Activated CD4-positive, alpha-beta T cell treated with anti-CD3 and anti-CD28 coated beads for 1 hour (primary cell): ENCODE data around the gene PDAP1.
"Not testable (repeated sequence)": the region's sequence is repeated elsewhere in the genome, so short reads cannot be mapped to it uniquely, and the experiment has no call there.

ENCODE experiments used
- DNase-seq: peaks from one replicate; pipeline ENCODE4 v3.0.0-alpha.2; 2020

The PDAP1 gene

DNA sequence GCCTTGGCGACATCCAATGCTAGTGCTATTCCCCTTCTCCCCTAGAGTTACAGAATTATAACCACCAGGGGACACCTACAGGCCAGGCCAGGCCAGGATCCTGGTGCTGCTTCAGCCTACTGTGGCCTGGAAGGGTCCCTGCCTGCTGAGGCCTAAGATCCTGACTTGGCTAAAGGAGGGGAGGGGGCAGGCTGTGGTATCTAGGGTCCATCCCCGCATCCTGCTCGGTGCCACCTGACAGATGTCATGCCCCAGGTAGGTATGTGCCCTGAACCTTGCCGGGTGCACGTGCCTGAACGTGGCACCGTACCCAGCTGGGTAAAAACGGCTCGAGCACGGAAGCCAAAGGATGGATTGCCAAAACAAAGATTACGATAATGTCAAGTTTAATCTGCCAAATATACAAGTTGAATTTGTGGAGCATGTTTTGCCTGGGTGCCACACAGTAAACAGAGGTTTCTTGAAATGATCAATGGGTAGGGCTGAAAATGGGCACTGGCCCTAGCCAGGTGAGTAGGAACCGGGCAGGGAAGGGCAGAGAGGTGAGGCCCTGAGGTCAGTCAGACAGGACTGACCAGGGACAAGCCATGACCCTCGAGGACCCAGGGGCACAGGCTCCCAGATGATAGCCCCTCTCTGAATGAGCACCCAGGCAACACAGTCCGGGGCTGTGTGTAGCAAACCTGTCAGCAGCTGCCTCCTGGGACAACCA lies 12.6 kb downstream of the PDAP1 start:
- no peak for DNase-seq

DNA sequence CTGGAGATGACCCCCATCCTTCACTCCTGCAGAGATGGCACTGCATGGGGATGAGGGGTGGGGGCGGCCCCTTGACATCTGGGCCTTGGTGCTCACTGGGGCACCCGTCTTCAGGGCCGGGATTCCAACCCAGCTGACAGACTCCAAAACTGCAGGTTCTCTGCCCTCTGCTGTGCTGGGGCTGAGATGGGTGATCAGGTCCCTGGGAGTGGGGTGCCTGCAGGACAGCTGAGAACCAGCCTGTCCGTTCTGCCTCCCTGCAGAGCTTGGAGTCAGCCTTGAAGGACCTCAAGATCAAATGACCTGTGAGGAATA lies 14.3 kb downstream of the PDAP1 start:
- no peak for DNase-seq

DNA sequence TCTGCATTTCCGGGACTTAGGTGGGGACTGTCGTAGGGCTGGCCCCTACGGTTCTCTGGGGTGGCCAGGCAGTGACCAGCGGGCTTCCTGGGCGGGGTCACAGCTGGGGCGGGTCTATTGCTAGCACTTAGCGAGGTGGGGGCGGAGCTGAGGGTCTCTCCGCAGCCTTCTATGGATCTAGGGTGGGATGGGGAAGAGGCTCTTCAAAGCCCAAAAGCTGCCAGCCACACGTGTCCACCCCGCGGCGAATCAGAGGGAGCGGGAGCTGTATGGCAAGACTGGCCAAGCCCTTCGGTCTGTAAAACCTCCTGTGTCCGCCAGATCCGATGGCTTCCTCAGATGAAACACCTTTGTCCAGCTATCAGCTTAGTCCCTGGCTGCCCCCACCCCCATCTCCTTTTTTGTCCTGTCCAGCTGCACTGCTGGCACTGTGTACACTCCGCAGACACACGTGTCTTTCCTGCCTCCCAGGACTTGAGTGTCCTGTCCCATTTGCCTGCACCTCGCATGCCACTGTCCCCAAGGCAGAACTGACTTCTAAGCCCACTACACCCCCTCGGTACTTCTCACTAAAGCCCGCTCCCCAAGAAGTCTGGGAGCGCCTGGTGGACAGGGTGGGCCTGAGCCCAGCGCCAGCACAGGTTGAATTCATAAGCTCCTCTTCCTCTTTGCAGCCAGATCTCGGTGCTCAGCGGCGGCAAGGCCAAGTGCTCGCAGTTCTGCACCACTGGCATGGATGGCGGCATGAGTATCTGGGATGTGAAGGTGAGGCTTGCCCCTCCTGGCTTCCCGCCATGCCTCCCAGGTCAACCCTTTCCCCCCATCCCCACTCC lies 14.8 kb downstream of the PDAP1 start:
- DNase-seq: no peak

DNA sequence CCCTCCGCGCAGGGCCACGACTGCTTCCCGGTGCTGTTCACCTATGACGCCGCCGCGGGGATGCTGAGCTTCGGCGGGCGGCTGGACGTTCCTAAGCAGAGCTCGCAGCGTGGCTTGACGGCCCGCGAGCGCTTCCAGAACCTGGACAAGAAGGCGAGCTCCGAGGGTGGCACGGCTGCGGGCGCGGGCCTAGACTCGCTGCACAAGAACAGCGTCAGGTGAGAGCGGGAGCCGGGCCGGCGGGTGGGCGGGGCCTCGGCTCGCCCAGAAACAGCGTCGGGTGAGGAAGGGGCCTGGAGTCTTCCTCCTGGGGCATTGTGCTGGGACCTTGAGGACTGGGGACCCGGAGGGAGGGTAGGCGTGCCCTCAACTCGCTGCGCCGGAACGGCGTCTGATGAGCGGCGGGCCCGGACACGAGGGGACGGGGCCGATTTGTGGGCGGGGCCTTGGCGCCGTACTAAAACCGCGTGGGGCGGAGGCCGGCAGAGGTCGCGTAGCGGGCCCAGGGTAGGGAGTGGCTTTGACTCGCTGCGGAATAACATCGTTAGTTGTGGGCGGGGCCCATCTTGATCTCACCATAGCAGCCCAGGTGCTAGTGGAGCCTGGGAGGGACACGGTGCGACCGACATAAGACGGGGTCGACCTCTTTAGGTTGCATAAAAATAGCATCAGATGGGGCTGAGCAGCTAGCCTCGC lies 15.6 kb downstream of the PDAP1 start:
- peak; percentile 73 for DNase-seq

DNA sequence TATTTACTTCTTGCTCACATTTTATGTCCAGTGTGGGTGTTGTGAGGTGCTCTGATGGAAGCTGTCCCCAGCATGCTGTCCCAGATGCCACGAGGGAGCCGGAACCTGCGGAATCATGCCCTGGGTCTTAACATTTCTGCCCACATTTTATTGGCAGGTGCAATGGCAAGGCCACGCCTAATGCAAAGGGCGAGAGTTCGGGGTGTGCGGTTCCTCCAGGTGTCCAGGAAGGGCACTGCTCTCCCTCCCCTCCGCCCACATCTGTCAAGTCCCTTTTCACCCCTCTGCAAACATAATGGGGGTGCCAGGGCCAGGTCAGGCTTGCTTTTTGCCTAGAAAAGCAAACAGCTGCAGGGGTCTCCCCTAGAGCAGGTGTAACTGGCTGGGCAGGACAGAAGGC lies 16.4 kb downstream of the PDAP1 start:
- DNase-seq: no peak

DNA sequence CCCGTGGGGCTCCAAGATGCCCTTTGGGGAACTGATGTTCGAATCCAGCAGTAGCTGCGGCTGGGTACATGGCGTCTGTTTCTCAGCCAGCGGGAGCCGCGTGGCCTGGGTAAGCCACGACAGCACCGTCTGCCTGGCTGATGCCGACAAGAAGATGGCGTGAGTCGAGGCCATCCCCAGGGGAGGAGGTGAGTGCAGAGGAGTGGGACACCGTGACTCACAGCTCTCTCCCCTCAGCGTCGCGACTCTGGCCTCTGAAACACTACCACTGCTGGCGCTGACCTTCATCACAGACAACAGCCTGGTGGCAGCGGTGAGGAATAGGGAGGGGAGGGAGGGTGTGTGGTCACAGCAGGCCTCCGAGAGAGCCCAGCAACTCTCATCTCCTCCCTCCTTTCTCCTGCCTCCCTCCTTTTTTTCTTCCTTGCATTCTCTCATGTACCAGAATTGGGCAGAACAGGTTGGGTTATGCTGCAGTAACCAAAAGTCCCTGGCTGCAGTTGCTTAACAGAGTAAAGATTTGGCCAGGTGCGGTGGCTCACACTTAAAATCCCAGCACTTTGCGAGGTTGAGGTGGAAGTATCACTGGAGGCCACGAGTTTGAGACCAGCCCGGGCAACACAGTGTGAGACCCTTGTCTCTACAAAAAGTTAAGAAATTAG lies 17.3 kb downstream of the PDAP1 start:
- DNase-seq: no peak

DNA sequence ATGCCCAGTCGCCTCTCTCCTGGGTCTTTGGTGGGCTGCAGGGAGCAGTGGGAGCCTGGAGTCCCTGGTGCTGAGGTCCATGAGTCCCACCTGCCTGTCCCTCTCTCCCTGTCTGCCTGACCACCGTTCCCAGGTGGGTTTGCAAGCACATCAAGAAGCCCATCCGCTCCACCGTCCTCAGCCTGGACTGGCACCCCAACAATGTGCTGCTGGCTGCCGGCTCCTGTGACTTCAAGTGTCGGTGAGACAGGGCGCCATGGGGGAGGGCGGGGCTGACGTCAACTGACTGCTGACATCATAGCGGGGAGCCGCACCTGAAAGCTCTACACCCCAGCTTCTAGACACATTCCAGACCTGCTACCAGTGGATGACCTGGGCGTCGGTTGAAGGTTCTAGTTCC lies 18.6 kb downstream of the PDAP1 start:
- DNase-seq: no peak

DNA sequence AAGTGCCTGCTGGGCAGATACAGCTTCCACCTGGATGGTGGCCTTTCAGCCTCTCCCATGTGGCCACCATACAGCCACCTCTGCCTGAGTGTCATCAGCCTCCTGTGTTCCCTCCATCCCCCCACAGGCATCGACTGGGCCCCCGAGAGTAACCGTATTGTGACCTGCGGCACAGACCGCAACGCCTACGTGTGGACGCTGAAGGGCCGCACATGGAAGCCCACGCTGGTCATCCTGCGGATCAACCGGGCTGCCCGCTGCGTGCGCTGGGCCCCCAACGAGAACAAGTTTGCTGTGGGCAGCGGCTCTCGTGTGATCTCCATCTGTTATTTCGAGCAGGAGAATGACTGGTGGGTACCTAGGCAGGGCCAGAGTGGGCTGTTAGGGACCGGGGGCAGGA lies 20.5 kb downstream of the PDAP1 start:
- DNase-seq: no peak

DNA sequence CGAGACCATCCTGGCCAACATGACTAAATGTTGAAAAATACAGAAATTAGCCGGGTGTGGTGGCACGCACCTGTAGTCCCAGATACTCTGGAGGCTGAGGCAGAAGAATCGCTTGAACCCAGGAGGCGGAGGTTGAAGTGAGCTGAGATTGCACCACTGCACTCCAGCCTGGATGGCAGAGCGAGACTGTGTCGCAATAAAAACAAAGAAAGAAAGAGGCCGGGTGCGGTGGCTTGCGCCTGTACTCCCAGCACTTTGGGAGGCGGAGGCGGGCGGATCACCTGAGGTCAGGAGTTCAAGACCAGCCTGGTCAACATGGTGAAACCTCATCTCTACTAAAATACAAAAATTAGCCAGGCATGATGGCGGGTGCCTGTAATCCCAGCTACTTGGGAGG lies 21.2 kb downstream of the PDAP1 start:
- not testable (repeated sequence) for DNase-seq

DNA sequence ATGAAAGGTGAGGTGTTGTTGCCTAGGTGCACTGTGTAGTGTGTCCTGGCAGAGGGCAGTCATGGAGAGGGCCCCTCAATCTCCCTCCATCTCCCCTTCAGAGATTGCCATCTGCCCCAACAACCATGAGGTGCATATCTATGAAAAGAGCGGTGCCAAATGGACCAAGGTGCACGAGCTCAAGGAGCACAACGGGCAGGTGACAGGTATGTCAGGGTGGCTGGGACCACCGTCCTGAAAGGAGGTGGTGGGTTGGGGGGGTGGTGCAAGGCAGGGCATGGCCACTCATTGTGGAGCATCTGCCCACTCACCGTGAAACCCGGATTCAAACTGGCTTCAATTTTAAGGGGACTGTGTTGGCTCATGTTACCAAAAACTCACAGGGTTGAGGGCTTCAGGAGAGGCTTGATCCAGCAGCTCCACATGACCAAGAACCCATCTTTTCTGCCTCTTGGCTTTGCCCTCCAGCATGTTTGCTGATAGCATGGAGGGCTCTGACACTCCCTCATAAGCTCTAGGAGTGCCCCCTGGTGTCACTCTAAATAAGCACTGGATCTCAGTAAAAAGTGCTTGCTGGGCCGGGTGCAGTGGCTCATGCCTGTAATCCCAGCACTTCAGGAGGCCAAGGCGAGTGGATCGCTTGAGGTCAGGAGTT lies 21.7 kb downstream of the PDAP1 start:
- no peak for DNase-seq

DNA sequence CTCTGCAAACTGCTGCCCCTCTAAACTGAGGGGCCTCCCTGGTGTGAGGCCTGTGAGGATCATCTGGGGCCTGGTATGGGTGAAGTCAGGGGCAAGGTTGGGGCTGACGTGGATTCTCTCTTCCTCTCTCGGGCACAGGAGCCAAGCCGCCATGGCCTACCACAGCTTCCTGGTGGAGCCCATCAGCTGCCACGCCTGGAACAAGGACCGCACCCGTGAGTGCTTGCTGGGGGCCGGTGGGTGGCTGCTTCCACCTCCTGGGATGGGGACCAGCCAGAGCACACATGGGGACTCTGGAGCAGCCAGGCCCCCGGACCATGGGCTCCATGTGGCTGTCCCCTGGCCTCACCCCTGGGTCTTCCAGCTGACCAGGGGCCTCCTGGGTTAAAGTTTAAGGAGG lies 22.8 kb downstream of the PDAP1 start:
- DNase-seq: no peak

DNA sequence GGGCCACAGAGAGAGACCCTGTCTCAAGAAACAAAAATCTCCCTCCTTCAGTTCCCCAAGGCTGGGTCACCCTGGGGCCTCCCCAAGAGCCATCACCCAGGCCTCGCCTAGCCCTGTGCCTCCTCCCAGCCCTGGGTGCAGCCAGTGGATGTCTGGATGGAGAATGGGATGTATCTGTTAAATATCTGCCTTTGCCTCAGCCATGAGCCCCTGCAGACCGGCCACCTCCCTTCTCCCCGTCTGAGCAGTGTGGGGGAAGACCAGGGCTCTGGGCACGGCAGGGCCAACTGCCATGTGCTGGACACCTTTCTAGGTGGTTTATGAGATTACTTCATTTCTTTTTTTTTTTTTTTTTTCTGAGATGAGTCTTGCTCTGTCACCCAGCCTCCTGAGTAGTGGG lies 23.9 kb downstream of the PDAP1 start:
- no peak for DNase-seq

DNA sequence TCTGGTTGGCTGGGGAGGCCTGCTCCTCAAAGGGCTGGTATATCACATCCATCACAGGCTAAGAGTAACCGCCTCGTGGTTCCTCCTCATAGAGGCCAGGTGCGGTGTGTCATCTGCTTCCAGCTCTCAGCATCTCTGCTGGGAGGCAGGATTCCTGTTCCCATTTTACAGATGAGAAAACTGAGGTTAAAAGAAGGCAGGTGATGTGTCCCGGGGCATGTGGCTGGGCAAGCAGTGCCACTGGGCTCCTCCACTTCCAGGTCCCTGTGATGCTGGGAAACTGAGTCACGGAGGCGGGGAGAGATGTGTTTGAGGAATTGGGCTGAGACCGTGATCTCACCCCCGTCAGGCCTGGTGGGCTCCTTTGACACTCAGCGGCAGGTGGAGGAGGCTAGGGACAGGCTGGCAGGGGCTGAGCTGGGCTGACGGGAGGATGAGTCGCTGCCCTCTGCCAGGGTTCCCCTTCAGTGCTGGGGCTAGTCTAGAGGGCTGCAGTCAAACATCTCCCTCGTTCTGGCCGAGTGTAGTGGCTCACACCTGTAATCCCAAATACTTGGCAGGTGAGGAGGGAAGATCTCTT lies 24.5 kb downstream of the PDAP1 start:
- DNase-seq: no peak

DNA sequence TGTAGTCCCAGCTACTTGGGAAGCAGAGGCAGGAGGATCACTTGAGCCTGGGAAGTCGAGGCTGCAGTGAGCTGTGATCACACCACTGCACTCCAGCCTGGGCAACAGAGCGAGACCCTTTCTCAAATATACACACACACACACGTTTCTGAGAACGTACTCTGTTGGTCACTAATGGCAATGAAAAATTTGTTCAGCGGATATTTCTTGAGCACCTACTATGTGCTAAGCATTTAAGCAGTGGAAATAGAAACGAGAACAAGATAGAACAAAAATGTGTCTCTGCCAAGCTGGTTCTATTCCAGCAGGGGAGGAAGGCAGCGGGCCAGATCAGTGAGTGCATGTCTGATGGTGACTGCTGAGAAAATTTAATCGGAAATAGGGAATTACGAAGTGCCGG lies 25.2 kb downstream of the PDAP1 start:
- DNase-seq: no peak

DNA sequence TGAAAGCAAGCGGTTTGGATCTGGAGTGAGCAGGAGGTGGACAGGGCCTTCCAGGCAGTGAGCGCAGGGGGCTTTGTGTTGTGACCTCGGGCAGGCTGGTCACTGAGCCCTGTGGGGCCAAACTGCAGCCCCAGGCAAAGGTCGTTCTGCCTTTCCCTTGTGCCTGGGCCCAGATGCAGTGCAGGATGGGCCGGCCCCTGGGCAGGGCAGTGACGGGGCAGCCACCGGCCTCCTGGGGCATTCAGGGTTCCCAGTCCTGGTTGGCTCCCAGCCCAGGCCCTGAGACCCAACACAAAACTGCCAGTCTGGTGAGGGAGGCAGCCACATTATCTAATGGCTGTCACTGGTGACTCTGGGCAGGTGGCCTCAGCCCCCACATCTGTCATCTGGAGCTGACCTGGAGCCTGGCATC lies 26.7 kb downstream of the PDAP1 start:
- no peak for DNase-seq

DNA sequence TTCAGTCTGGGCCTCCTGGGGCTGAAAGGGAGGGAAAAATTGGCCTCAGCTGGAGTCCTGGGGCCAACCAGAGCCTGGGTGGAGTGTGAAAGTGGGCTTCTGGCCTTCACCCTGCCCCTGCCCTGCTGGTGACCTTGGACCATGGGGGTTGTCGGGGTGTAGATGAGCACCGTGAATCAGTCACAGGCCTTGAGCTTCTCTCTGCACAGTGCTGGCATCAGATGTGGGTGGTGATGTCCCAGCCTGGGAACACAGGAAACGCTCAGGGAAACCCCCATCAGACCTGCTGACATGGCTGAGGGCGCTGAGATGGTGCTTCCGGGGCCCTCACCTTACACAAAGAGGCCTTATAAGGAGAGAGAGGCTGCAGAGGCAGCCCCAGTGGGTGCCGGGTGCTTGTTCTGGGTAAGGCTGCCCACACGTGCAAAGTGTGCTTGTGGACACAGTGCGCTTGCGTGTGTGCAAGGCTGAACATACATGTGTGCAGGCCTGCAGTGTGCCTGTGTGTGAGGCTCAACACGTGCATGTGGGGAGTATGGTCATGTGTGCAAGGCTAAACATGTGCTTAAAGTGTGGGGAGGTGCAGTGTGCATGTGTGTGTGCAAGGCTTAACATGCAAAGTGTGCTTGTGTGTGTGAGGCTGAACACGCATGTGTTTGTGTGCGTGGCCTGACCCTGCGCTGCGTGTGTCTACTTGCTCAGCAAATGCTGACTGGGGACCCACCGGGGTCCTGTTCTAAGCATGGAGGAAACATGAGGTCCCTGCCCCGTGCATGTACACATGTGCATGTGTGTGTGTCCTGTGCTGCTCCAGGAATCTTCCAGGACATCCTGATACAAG lies 27.4 kb downstream of the PDAP1 start:
- peak; percentile 84 for DNase-seq

DNA sequence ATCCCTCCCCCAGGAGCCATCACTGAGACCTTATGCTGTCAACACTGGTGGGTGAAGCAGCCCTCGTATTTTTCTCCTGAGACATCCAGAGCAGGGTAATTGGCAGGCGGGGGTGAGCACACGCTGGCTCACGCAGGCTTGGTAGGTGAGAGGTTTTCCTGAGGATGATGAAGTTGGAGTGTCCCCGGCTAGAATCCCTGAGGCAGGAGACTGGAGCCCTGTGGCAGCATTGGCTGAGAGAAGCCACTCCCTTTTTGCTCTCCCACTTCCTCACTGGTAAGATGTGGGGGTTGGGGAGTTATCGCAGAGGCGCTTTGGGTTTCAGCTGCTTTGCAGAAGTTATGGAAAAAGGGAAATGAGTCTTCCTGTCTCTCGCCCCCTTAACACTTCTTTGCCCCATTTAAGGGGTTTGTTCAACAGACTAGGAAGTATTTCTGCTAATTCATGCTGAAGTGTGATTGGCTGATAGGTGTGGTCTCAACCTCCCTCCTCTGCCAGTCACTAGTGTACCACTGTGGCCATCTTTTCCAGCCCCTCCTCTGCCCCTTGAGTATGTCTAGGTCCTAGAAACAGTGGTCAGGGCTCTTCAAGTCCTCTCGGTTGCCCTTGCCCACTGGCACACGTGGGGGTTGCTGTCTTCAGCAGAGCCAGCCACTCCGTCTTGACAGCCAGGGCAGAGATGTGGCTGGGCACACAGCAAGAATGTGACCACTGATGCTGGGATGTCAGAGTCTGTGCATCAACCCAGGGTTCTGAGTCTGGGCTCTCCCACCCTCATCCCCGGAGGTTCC lies 28.2 kb downstream of the PDAP1 start:
- DNase-seq: no peak

DNA sequence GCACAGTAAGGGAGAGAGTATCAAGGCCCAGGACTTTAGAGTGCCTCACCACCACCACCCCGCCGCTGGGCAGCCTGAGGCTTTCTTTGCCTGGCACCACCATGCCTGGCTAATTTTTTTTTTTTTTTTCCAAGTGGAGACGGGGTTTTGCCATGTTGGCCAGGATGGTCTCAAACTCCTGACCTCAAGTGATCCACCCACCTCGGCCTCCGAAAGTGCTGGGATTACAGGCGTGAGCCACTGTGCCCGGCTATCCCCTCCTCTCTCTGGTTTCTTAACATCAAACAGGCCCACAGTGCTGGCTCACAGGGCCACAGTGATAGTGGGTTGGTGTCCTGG lies 28.7 kb downstream of the PDAP1 start:
- DNase-seq: not testable (repeated sequence)

DNA sequence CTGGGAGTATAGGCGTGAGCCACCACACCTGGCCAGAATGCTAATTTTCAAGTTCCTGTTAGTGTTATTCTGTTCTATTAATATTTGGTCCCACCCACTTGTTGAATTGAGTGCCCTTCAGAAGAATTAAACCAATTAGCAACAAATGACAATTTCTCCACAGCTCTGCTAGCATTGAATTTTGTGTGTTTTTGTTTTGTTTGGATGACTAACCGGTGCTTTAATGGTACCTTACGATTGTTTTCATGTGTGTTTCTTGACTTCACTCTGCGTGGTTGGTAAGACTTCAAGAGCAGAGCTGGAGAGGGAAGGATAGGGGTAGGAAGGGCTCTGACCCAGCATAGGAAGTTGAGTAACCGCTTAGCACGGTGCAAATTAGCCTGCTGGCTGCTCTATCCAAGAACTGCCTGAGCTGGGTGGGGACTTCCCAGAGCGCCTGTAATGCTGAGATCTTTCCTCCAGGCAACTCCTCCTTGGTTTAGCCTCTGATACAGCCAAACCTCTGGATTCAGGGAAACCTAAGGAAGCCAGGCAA lies 29.3 kb downstream of the PDAP1 start:
- DNase-seq: no peak

DNA sequence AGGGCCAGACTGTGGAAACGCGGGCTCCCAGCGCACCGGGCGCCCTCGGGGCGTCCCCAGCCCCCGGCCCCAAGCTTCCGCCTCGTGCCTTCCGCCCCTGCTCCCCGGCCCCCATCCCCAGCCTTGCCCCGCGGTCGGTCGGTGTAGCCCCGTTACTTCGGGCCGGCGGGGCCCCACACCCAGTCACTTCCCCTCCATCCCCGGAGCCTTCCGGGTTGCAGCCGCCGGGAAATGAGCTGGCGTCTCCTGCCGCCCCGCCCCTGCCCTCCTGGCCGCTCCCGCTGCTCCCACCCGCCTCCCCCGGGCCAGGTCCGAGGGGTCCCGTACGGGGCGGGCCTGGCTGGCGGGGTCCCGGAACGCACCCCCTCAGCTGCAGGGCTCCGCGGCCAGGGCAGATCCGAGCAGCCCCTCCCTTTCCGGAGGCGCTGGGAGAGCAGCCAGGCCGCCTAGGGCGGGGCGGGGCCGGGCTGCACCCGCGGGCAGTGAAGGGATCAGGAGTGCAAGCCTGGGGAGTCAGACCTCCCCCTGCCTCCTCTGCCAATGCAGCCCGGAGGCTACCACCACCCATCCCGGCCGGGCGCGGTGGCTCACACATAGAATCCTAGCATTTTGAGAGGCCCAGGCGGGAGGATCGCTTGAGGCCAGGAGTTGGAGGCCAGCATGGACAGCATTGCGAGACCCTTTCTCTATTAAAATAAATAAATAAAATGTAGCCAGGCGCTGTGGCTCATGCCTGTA lies 33.2 kb downstream of the PDAP1 start:
- peak; percentile 40 for DNase-seq
